GM18858 (cell line): ENCODE results near the gene RAD51B.

ENCODE experiments used
- ATAC-seq: cut with Tn5 transposase; IDR thresholded peaks from one replicate; pipeline ENCODE4 v1.9.1; 2021; ENCODE audit not compliant: unreplicated experiment

Gene RAD51B

GRCh38 chr14:67892466-67893100, 73.0 kb downstream of the RAD51B start:
- ATAC-seq = no peak

GRCh38 chr14:67900231-67900630, 80.7 kb downstream of the RAD51B start:
- no peak for ATAC-seq

GRCh38 chr14:67908052-67908754, 88.6 kb downstream of the RAD51B start:
- ATAC-seq = no peak

GRCh38 chr14:67911562-67911961, 92.0 kb downstream of the RAD51B start:
- ATAC-seq = no peak

- no peak for ATAC-seq
Measured at GRCh38 chr14:67916430-67916829, 96.9 kb downstream of the RAD51B start.

- ATAC-seq = no peak
Measured at GRCh38 chr14:67917006-67917405, 97.4 kb downstream of the RAD51B start.

GRCh38 chr14:67918838-67919237, 99.3 kb downstream of the RAD51B start:
- ATAC-seq = no peak

- no peak for ATAC-seq
Measured at GRCh38 chr14:67919259-67920032, 99.9 kb downstream of the RAD51B start.

- ATAC-seq = no peak
Measured at GRCh38 chr14:67926821-67927220, 107.2 kb downstream of the RAD51B start.

- no peak for ATAC-seq
Measured at GRCh38 chr14:67927244-67927643, 107.7 kb downstream of the RAD51B start.

GRCh38 chr14:67928375-67928774, 108.8 kb downstream of the RAD51B start:
- no peak for ATAC-seq

GRCh38 chr14:67932708-67933246, 113.2 kb downstream of the RAD51B start:
- no peak for ATAC-seq

- no peak for ATAC-seq
Measured at GRCh38 chr14:67933266-67933665, 113.7 kb downstream of the RAD51B start.

- ATAC-seq = no peak
Measured at GRCh38 chr14:67934087-67934486, 114.5 kb downstream of the RAD51B start.

- ATAC-seq = no peak
Measured at GRCh38 chr14:67934862-67935261, 115.3 kb downstream of the RAD51B start.

GRCh38 chr14:67935371-67935770, 115.8 kb downstream of the RAD51B start:
- no peak for ATAC-seq

GRCh38 chr14:67938071-67938470, 118.5 kb downstream of the RAD51B start:
- no peak for ATAC-seq

GRCh38 chr14:67940486-67941455, 121.2 kb downstream of the RAD51B start:
- no peak for ATAC-seq

- no peak for ATAC-seq
Measured at GRCh38 chr14:67941456-67942018, 122.0 kb downstream of the RAD51B start.

- no peak for ATAC-seq
Measured at GRCh38 chr14:67942080-67942710, 122.6 kb downstream of the RAD51B start.
